HG02870 (cell line): Measurements from ENCODE around the gene COQ9.

Experiments used
- ATAC-seq: cut with Tn5 transposase; IDR thresholded peaks from one replicate; pipeline ENCODE4 v1.9.1; 2021; ENCODE audit warnings: mild to moderate bottlenecking, moderate library complexity; ENCODE audit not compliant: unreplicated experiment

The COQ9 gene

GRCh38 chr16:57471852-57472664 lies 24.8 kb downstream of the COQ9 start:
- ATAC-seq, result no peak

GRCh38 chr16:57472665-57473060 lies 25.4 kb downstream of the COQ9 start:
- ATAC-seq, result no peak

- ATAC-seq, result no peak
These were observed 26.0 kb downstream of the COQ9 start for GRCh38 chr16:57473176-57473840.

GRCh38 chr16:57473906-57474305 lies 26.6 kb downstream of the COQ9 start:
- ATAC-seq, result no peak

GRCh38 chr16:57474671-57475661 lies 27.7 kb downstream of the COQ9 start:
- no peak for ATAC-seq

GRCh38 chr16:57475711-57476339 lies 28.5 kb downstream of the COQ9 start:
- ATAC-seq, result peak; percentile 83

- ATAC-seq, result no peak
These were observed 29.5 kb downstream of the COQ9 start for GRCh38 chr16:57476546-57477410.

- no peak for ATAC-seq
These were observed 30.4 kb downstream of the COQ9 start for GRCh38 chr16:57477531-57478202.

GRCh38 chr16:57478396-57479204 lies 31.3 kb downstream of the COQ9 start:
- ATAC-seq, result no peak

GRCh38 chr16:57479205-57479975 lies 32.1 kb downstream of the COQ9 start:
- ATAC-seq, result no peak

GRCh38 chr16:57479976-57480753 lies 32.9 kb downstream of the COQ9 start:
- ATAC-seq, result no peak

- ATAC-seq, result no peak
These were observed 33.5 kb downstream of the COQ9 start for GRCh38 chr16:57480754-57481230.

GRCh38 chr16:57481421-57481820 lies 34.1 kb downstream of the COQ9 start:
- no peak for ATAC-seq

- no peak for ATAC-seq
These were observed 35.7 kb downstream of the COQ9 start for GRCh38 chr16:57482845-57483545.

GRCh38 chr16:57483725-57484514 lies 36.6 kb downstream of the COQ9 start:
- ATAC-seq, result no peak
